DMS79 treated with DMSO at 0.1 percent for 48 hours (cell line): ENCODE data around the gene SORCS1.

Experiments used
- DNase-seq: peaks from one replicate; lab custom pipeline; 2025; lab: John Stamatoyannopoulos, UW

SORCS1 gene

GRCh38 chr10:106540645-106541044 lies 623.9 kb downstream of the SORCS1 start:
- DNase-seq: no peak

GRCh38 chr10:106537866-106538265 lies 626.6 kb downstream of the SORCS1 start:
- DNase-seq: no peak

- DNase-seq: no peak
Measured at GRCh38 chr10:106535304-106535953, 629.1 kb downstream of the SORCS1 start.

- DNase-seq: no peak
Measured at GRCh38 chr10:106534441-106534840, 630.1 kb downstream of the SORCS1 start.

GRCh38 chr10:106528702-106529101 lies 635.8 kb downstream of the SORCS1 start:
- DNase-seq: no peak

GRCh38 chr10:106525835-106526234 lies 638.7 kb downstream of the SORCS1 start:
- DNase-seq: no peak
